GM23338 (cell line): Measurements from ENCODE around the gene OR2AG2.

Experiments
- EZH2 ChIP-seq: fragments of 200-600 bp; sonication (generic); IDR thresholded peaks from one replicate; pipeline ENCODE4 v1.8.0; 2017; ENCODE audit warnings: antibody characterized with exemption, mild to moderate bottlenecking, low read depth; ENCODE audit not compliant: unreplicated experiment
- JUNB ChIP-seq: IDR thresholded peaks from one replicate; pipeline ENCODE4 v1.6.1; 2016; ENCODE audit warnings: antibody characterized with exemption; ENCODE audit not compliant: unreplicated experiment
- POLR2AphosphoS5 ChIP-seq: IDR thresholded peaks from 2 replicates; pipeline ENCODE4 v1.6.1; 2016; ENCODE audit warnings: antibody characterized with exemption, low read depth
- TF ChIP-seq, protein P1 (sequence below): IDR thresholded peaks from one replicate; pipeline ENCODE4 v1.6.1; 2018; ENCODE audit warnings: antibody characterized with exemption; ENCODE audit not compliant: unreplicated experiment
- TF ChIP-seq, protein P2 (sequence below), 2 experiments: fragments of 200-600 bp in 1 of 2; sonication (generic) in 1 of 2; conservative IDR thresholded peaks; 2 replicates each; pipeline versions ENCODE4 v1.5.1 to v1.6.1; 2016 to 2017; ENCODE audit warnings: antibody characterized with exemption in 2 of 2, low read depth in 2 of 2, mild to moderate bottlenecking in 2 of 2, moderate library complexity in 1 of 2

DNA sequence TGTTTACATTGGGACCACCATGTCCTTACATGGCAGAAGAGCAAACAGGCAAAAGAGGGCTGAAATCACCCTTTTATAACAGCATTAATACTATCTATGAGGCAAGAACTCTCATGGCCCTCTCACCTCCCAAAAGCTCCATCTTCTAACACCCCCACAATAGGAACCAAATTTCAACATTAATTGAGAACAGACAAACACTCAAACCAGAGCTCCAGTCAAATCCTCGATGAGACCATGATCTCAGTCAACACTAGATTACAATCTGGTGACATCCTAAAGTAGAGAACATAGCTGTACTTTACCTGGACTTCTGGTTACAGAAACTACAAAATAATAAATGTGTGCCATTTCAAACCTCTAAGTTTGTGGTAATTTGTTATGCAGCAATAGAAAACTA lies 25.1 kb downstream of the OR2AG2 start:
- TF ChIP-seq, protein P1, sequence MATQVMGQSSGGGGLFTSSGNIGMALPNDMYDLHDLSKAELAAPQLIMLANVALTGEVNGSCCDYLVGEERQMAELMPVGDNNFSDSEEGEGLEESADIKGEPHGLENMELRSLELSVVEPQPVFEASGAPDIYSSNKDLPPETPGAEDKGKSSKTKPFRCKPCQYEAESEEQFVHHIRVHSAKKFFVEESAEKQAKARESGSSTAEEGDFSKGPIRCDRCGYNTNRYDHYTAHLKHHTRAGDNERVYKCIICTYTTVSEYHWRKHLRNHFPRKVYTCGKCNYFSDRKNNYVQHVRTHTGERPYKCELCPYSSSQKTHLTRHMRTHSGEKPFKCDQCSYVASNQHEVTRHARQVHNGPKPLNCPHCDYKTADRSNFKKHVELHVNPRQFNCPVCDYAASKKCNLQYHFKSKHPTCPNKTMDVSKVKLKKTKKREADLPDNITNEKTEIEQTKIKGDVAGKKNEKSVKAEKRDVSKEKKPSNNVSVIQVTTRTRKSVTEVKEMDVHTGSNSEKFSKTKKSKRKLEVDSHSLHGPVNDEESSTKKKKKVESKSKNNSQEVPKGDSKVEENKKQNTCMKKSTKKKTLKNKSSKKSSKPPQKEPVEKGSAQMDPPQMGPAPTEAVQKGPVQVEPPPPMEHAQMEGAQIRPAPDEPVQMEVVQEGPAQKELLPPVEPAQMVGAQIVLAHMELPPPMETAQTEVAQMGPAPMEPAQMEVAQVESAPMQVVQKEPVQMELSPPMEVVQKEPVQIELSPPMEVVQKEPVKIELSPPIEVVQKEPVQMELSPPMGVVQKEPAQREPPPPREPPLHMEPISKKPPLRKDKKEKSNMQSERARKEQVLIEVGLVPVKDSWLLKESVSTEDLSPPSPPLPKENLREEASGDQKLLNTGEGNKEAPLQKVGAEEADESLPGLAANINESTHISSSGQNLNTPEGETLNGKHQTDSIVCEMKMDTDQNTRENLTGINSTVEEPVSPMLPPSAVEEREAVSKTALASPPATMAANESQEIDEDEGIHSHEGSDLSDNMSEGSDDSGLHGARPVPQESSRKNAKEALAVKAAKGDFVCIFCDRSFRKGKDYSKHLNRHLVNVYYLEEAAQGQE: no peak
- TF ChIP-seq, protein P2, sequence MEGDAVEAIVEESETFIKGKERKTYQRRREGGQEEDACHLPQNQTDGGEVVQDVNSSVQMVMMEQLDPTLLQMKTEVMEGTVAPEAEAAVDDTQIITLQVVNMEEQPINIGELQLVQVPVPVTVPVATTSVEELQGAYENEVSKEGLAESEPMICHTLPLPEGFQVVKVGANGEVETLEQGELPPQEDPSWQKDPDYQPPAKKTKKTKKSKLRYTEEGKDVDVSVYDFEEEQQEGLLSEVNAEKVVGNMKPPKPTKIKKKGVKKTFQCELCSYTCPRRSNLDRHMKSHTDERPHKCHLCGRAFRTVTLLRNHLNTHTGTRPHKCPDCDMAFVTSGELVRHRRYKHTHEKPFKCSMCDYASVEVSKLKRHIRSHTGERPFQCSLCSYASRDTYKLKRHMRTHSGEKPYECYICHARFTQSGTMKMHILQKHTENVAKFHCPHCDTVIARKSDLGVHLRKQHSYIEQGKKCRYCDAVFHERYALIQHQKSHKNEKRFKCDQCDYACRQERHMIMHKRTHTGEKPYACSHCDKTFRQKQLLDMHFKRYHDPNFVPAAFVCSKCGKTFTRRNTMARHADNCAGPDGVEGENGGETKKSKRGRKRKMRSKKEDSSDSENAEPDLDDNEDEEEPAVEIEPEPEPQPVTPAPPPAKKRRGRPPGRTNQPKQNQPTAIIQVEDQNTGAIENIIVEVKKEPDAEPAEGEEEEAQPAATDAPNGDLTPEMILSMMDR (conservative IDR thresholded peaks at IDR 0.05; ENCODE audit: low read depth in 2 of 2): no peak
- TF ChIP-seq EZH2: no peak
- no peak for TF ChIP-seq POLR2AphosphoS5
- no peak for TF ChIP-seq JUNB
